Right cardiac atrium (tissue), 5 donors: ENCODE measurements around the gene EEFSEC. TPM values are rescaled to one million over a fixed set of nuclear protein-coding genes. Genes with fewer than 3 reads are reported as not detected.
"Not testable (repeated sequence)": the region's sequence is repeated elsewhere in the genome, so short reads cannot be mapped to it uniquely, and the experiment has no call there.

Experiments
- ATAC-seq, 2 donors: fragments of 200-7000 bp; cut with Tn5 transposase; one replicate each; pipeline versions ENCODE4 v1.8.0 to v1.9.1; 2020; ENCODE audit warnings: moderate library complexity in 2 of 2, mild to moderate bottlenecking in 1 of 2
- DNase-seq, 3 donors: peaks; one replicate each; pipeline ENCODE4 v3.0.0-alpha.2; 2020
- H3K27ac ChIP-seq: one replicate; pipeline ENCODE4 v1.5.1; 2013; ENCODE audit warnings: mild to moderate bottlenecking, low read length, control low read depth, moderate library complexity
- H3K27me3 ChIP-seq: one replicate; pipeline ENCODE4 v1.6.1; 2013; ENCODE audit not compliant: control insufficient read depth, insufficient read depth
- H3K4me1 ChIP-seq: one replicate; pipeline ENCODE4 v1.6.1; 2013; ENCODE audit warnings: low read length; ENCODE audit not compliant: control insufficient read depth, insufficient read depth
- H3K4me3 ChIP-seq: one replicate; pipeline ENCODE4 v1.5.1; 2013; ENCODE audit warnings: low read length, control low read depth
- H3K9me3 ChIP-seq: one replicate; pipeline ENCODE4 v1.6.1; 2013; ENCODE audit warnings: low read length; ENCODE audit not compliant: control insufficient read depth
- WGBS: extraction: QIAGEN DNeasy Blood & Tissue Kit; methylation state at CpG from one replicate; pipeline ENCODE4 v1.1.7; 2013; 5-methylcytosine and 5-hydroxymethylcytosine counted together
- intact Hi-C, 4 donors: fragments of 100-400 bp; cut with DNase I; formaldehyde crosslinking; loops; one replicate each; pipeline versions ENCODE4 v1.11.0 to v1.14.0; 2022 to 2023
- polyA plus RNA-seq: library from polyadenylated mRNA; stranded (reverse); fragments of 200-250 nt; gene quantifications from one replicate; pipeline ENCODE4 v1.2.3, GENCODE V29; 2013
- total RNA-seq, 4 donors: library from RNA; stranded (reverse); fragmentation: NEBNext Ultra II Directional; extraction: Animal tissue kit (Norgen Biotek cat#: 25700); gene quantifications; one replicate each; pipeline ENCODE4 v1.2.1, GENCODE V29; 2021
- donor health status: healthy with polysubstance abuse.
- donor health status: DM: no; HTN: yes; CAD: no.
- donor health status: DM: no; HTN: no; CAD: no.
- donor health status: DM: no; HTN: yes; CAD: no; lungs with severe emphysema.
- donor health status: DM: yes; HTN: yes; CAD: no.

Gene EEFSEC
- total and polyA plus RNA-seq, 5 donors: 14.7 to 17.6 (median 15.6) TPM

GRCh38 chr3:128152419-128153155 lies 694 bp upstream of the EEFSEC start:
- Histone ChIP-seq H3K4me1 (no peaks in the 10 kb centered on the region), H3K27me3 (no peaks in the 10 kb centered on the region), H3K9me3 (no peaks in the 10 kb centered on the region), H3K4me3 (peak overlapping the region; percentile 60), H3K27ac (peak overlapping the region; percentile 76)
- intact Hi-C loops: no loop called here
- ATAC-seq (peak in 1 of 2 donors; percentile 58), DNase-seq (no peak)
- WGBS: 70% methylated on average over 14 of the region's 29 CpGs

- WGBS: 88% methylated on average over 16 of the region's 16 CpGs
- ATAC-seq, H3K9me3 ChIP-seq, DNase-seq, H3K4me1 ChIP-seq, H3K27ac ChIP-seq, H3K27me3 ChIP-seq, intact Hi-C loops: not testable (repeated sequence)
- H3K4me3 ChIP-seq: peak overlapping the region; percentile 60
These were observed 1.1 kb downstream of the EEFSEC start for GRCh38 chr3:128154354-128154753.

GRCh38 chr3:128155616-128156360 lies 2.5 kb downstream of the EEFSEC start:
- ATAC-seq: no peak
- 80% methylated on average over 3 of the region's 3 CpGs for WGBS
- Histone ChIP-seq H3K9me3 (no peaks in the 10 kb centered on the region), H3K27me3 (no peaks in the 10 kb centered on the region), H3K4me3 (no peak overlapping the region), H3K4me1 (no peaks in the 10 kb centered on the region), H3K27ac (peak overlapping the region; percentile 56)
- DNase-seq: no peak
- intact Hi-C loops: no loop called here

- DNase-seq: no peak
- WGBS: 88% methylated on average over 5 of the region's 5 CpGs
- Histone ChIP-seq H3K27ac (no peak overlapping the region), H3K27me3 (no peaks in the 10 kb centered on the region), H3K4me3 (no peak overlapping the region), H3K4me1 (no peaks in the 10 kb centered on the region), H3K9me3 (no peaks in the 10 kb centered on the region)
- no peak for ATAC-seq
- intact Hi-C loops: no loop called here
These were observed 7.4 kb downstream of the EEFSEC start for GRCh38 chr3:128160661-128161060.

GRCh38 chr3:128163432-128163831 lies 10.2 kb downstream of the EEFSEC start:
- no peaks in the 10 kb centered on the region for H3K9me3 ChIP-seq
- no peaks in the 10 kb centered on the region for H3K4me1 ChIP-seq
- H3K27ac ChIP-seq: no peak overlapping the region
- no peak overlapping the region for H3K4me3 ChIP-seq
- intact Hi-C loops: no loop called here
- ATAC-seq (no peak), DNase-seq (no peak)
- WGBS: 92% methylated on average over 5 of the region's 5 CpGs
- H3K27me3 ChIP-seq: no peaks in the 10 kb centered on the region

- Histone ChIP-seq H3K4me3 (no peak overlapping the region), H3K4me1 (peaks cover 2% of the 10 kb centered on the region), H3K27ac (no peak overlapping the region), H3K27me3 (no peaks in the 10 kb centered on the region), H3K9me3 (no peaks in the 10 kb centered on the region)
- intact Hi-C loops: loop anchor here in 1 of 4 donors (5.0 kb wide), 1 partner anchor 330 kb away; no protein-coding TSS in a partner anchor
- WGBS: 91% methylated on average over 5 of the region's 5 CpGs
- DNase-seq: no peak
- ATAC-seq: no peak
These were observed 13.7 kb downstream of the EEFSEC start for GRCh38 chr3:128166971-128167453.

GRCh38 chr3:128167646-128167972 lies 14.3 kb downstream of the EEFSEC start:
- intact Hi-C loops: loop anchor here in 1 of 4 donors (5.0 kb wide), 1 partner anchor 330 kb away; no protein-coding TSS in a partner anchor
- Histone ChIP-seq H3K4me1 (peaks cover 2% of the 10 kb centered on the region), H3K27ac (peak overlapping the region; percentile 48), H3K4me3 (no peak overlapping the region), H3K9me3 (no peaks in the 10 kb centered on the region), H3K27me3 (no peaks in the 10 kb centered on the region)
- DNase-seq (no peak), ATAC-seq (no peak)
- WGBS: 89% methylated on average over 8 of the region's 8 CpGs

GRCh38 chr3:128167973-128168674 lies 14.8 kb downstream of the EEFSEC start:
- Histone ChIP-seq H3K4me3 (no peak overlapping the region), H3K4me1 (peaks cover 2% of the 10 kb centered on the region), H3K9me3 (no peaks in the 10 kb centered on the region), H3K27ac (peak overlapping the region; percentile 73), H3K27me3 (no peaks in the 10 kb centered on the region)
- ATAC-seq (peak; percentile 53 to 58), DNase-seq (no peak)
- intact Hi-C loops: loop anchor here in 1 of 4 donors (5.0 kb wide), 1 partner anchor 329 kb away; no protein-coding TSS in a partner anchor
- WGBS: 61% methylated on average over 5 of the region's 5 CpGs

- Histone ChIP-seq H3K4me1 (peaks cover 4% of the 10 kb centered on the region), H3K9me3 (no peaks in the 10 kb centered on the region), H3K4me3 (no peak overlapping the region), H3K27ac (no peak overlapping the region), H3K27me3 (no peaks in the 10 kb centered on the region)
- 84% methylated on average over 4 of the region's 4 CpGs for WGBS
- ATAC-seq: no peak
- no peak for DNase-seq
- intact Hi-C loops: loop anchor here in 1 of 4 donors (5.0 kb wide), 1 partner anchor 328 kb away; no protein-coding TSS in a partner anchor
These were observed 15.6 kb downstream of the EEFSEC start for GRCh38 chr3:128168836-128169235.

- H3K4me1 ChIP-seq: peaks cover 12% of the 10 kb centered on the region
- no peaks in the 10 kb centered on the region for H3K9me3 ChIP-seq
- intact Hi-C loops: loop anchor here in 2 of 4 donors (5.0 to 10.0 kb wide), 5 partner anchors 144 to 436 kb away; partner anchors contain the start of gene GATA2 (in 1 of the 2)
- H3K27me3 ChIP-seq: no peaks in the 10 kb centered on the region
- WGBS: 9% methylated on average over 5 of the region's 5 CpGs
- H3K4me3 ChIP-seq: no peak overlapping the region
- no peak overlapping the region for H3K27ac ChIP-seq
- DNase-seq: peak; percentile 61 to 80 (median 72)
- peak; percentile 82 to 84 for ATAC-seq
These were observed 17.7 kb downstream of the EEFSEC start for GRCh38 chr3:128170866-128171516.
